Endothelial cell of hepatic sinusoid (primary cell): ENCODE measurements around the gene IFT52.

ENCODE experiments used
- in situ Hi-C: cut with HindIII; loops from 2 replicates; pipeline ENCODE4 v1.10.0; 2017; ENCODE audit warnings: low sequenced_read_pairs

IFT52 gene

DNA sequence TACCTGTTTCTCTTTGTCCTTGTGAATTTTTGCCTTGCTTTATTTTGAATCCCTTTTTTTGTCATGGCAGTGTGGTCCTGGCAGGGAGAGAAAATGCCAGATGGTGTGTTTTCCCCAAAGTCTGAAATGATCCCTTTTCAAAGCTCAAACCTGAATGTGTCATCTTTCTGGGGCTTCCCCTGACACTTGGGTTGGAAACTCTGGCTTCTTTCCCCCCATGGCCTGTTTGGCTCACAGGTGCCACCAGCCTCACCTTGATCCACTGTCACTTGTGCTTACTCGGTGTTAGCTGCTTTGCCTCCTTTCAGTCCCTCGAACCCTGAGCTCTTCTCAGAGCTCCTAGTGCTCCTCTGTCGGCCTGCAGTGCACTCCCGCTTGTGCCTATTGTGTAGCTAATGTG, 98.4 kb downstream of the IFT52 start:
- in situ Hi-C loops, result no loop called here

DNA sequence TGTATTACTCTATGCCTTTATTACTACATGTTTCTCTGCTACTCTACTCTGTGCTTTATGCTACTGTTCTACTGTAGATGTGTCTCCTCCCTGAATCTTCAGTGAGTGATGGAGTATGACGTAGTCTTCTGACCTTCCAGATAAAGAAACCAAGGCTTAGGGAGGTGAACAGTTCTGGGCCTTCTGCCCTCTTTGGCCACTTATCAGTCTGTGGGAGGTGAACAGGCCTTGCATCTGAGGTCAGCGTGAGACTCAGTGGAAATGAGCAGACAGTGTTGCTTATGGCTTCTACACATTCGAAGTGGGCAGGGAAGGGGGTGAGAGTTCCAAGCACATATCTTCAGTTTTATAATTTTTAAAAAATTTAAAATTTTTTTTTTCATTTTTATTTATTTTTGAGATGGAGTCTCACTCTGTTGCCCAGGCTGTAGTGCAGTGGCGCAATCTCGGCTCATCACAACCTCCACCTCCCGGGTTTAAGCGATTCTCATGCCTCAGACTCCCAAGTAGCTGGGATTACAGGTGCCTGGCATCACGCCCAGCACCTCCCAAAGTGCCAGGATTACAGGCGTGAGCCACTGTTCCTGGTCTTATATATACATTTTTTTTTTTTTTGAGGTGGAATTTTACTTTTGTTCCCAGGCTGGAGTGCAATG, 100.3 kb downstream of the IFT52 start:
- in situ Hi-C loops, result no loop called here

DNA sequence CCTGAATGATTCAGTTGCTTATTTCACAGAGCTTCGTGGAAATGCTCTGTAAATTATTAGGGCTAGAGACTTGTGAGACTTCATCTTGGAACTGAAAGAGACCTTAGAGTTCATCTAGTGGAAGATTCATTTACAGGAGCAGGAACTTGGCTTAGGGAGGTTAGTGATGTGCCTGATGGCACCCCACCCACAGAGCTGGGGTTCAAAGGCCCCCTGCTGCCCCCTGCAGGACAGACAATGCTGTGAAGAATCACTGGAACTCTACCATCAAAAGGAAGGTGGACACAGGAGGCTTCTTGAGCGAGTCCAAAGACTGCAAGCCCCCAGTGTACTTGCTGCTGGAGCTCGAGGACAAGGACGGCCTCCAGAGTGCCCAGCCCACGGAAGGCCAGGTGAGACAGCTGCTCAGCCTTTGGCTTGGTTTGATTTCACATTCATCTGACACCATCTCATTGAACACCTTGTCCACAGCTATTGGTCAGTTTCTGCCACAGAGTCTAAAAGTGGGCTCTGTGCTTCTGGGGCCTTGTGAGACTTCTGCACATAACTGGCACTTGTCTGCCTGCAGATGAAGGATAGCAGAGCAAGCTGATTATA, 101.3 kb downstream of the IFT52 start:
- in situ Hi-C loops, result no loop called here

DNA sequence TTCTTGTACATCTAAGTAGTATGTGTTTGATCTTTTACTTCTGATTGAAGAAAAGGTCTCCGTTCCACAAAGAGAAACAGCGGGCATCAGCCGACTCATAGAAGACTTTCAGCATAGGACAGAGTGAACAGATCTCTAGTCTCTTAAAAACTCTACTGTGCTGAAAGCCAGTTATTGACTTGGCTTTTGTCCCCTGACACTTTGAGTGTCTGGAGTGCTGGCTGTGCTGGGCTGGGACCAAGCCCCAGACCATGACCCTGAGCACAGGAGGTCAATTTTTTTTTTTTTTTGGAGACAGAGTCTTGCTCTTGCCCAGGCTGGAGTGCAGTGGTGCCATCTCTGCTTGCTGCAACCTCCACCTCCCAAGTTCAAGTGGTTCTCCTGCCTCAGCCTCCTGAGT, 104.0 kb downstream of the IFT52 start:
- in situ Hi-C loops, result no loop called here

DNA sequence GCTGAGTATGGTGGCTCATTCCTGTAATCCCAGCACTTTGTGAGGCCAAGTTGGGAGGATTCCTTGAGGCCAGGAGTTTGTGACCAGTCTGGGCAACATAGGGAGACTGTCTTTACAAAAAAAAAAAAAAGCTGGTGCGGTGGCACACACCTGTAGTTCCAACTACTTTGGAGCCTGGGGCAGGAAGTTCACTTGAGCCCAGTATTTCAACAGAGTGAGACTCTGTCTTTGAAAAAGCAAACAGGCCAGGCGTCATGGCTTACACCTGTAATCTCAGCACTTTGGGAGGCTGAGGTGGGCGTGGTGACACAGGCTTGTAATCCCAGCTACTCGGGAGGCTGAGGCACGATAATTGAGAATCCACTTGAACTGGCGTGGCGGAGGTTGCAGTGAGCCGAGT, 104.8 kb downstream of the IFT52 start:
- in situ Hi-C loops, result no loop called here
